ENCODE data around the gene NLRP6.

NLRP6 gene

DNA sequence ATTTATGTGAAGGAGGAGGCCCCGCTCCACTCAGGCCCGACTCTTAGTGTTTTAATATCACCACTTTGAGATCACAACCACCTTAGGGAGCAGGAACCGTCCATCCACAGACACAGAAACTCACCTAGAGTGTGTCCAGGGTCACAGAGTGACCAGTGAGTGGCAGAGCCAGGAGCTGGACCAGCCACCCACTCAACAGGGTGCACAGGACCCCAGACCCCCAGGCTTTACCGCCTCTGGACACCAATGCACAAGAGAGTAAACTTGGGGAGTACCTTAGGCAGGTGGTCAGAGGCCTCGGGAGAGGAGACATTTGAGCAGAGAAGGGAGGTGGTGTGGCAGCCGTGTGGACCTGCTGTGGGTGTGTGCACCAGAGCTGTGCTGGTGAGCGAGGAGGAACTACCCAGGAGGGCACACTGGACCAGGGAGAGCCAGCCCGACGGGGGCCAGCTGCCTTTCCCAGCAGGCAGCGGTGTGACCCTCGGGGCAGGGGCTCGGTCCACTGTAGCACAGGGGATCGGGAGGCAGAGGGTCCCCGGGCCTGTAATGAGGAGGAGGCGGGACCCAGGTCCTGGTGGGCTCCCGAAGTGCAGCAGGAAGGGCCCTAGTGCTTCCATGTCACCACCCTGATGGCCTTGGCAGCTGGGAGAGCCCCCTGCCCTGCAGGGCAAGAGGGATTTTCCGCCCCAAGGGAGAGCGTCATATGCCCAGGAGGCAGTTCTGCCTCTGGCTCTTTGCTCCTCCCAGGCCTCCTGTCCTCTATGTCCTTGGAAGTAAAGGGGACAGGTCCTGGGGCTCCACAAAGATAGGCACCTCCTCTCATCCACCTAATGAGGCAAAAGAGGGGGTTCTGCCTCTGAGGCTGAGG lies 7.5 kb upstream of the NLRP6 start:
- no peak for ATAC-seq (ENCODE audit: low read depth)
- peaks cover 8% of the 10 kb centered on the region for H3K27me3 ChIP-seq (ENCODE audit: insufficient read depth, poor library complexity, severe bottlenecking)
- no peak for DNase-seq (ENCODE audit: low spot score)
- TF ChIP-seq, protein P1, sequence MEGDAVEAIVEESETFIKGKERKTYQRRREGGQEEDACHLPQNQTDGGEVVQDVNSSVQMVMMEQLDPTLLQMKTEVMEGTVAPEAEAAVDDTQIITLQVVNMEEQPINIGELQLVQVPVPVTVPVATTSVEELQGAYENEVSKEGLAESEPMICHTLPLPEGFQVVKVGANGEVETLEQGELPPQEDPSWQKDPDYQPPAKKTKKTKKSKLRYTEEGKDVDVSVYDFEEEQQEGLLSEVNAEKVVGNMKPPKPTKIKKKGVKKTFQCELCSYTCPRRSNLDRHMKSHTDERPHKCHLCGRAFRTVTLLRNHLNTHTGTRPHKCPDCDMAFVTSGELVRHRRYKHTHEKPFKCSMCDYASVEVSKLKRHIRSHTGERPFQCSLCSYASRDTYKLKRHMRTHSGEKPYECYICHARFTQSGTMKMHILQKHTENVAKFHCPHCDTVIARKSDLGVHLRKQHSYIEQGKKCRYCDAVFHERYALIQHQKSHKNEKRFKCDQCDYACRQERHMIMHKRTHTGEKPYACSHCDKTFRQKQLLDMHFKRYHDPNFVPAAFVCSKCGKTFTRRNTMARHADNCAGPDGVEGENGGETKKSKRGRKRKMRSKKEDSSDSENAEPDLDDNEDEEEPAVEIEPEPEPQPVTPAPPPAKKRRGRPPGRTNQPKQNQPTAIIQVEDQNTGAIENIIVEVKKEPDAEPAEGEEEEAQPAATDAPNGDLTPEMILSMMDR (IDR thresholded peaks at IDR 0.05; ENCODE audit: poor library complexity, severe bottlenecking): no peak
- H3K4me3 ChIP-seq (ENCODE audit: severe bottlenecking): no peak overlapping the region
- no peaks in the 10 kb centered on the region for H3K36me3 ChIP-seq (ENCODE audit: low read depth)
- no peak overlapping the region for H3K27ac ChIP-seq (ENCODE audit: poor library complexity, severe bottlenecking)
- no peaks in the 10 kb centered on the region for H3K4me1 ChIP-seq (ENCODE audit: insufficient read depth, poor library complexity, severe bottlenecking)
- H3K9me3 ChIP-seq (ENCODE audit: severe bottlenecking): peaks cover 3% of the 10 kb centered on the region

DNA sequence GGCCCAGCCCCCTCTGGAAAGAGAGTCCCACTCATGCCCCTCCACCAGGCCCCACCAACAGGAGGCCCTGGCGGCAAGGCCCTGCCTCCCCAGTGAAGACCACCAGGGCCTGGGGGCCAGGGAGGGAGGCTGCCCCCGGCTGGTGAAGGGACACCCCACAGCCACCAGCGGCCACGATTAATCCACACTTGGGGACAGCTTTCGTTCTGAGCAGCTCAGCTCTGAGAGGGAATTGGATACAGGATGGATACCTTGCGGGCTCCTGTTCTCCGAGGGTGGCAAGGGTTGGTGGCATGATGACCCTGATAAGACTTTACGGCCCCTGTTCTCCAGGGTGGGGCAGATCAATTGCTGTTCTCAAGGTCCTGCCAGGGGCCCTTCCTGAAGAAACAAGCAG lies 6.9 kb upstream of the NLRP6 start:
- ATAC-seq (ENCODE audit: low read depth) (no peak), DNase-seq (ENCODE audit: low spot score) (no peak)
- TF ChIP-seq, protein P1 (IDR thresholded peaks at IDR 0.05; ENCODE audit: poor library complexity, severe bottlenecking): no peak
- H3K4me3 ChIP-seq (ENCODE audit: severe bottlenecking): no peak overlapping the region
- H3K27me3 ChIP-seq (ENCODE audit: insufficient read depth, poor library complexity, severe bottlenecking): peaks cover 11% of the 10 kb centered on the region
- H3K4me1 ChIP-seq (ENCODE audit: insufficient read depth, poor library complexity, severe bottlenecking): no peaks in the 10 kb centered on the region
- H3K36me3 ChIP-seq (ENCODE audit: low read depth): no peaks in the 10 kb centered on the region
- H3K27ac ChIP-seq (ENCODE audit: poor library complexity, severe bottlenecking): no peak overlapping the region
- peaks cover 5% of the 10 kb centered on the region for H3K9me3 ChIP-seq (ENCODE audit: severe bottlenecking)

DNA sequence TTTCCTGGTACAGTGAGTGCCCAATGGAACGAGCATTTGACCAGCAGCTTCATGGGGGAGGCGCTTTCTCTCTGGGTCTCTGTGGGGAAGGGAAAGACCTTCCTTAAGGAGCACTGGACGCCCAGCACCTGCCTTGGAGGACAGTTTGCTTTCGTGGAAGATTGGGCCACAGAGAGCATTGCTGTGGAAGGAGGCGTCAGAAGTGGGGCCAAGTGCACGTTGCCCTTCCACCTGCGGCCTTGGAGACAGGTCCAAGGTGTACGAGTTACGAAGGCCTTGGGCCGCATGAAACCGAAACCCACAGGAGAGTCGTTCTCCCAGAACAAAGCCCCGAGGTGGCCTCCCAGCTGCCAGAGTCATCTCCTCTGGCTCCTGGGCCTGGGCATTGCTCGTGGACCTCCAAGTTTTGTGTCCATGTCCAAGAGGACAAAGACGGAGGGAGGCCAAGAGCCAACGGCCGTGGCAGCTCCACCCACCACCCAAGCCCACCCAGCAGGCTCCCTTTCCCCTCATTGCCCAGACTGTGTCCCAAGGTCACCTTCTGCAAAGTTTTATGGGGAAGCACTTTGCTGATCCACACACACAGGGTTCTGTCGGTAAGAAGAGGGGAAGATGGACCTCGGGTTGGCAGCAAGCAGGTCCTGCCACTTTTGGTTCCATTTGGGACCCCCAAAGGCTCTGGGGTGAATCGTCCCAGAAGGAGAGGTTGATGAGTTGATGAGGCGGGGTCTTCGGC lies 5.8 kb upstream of the NLRP6 start:
- ATAC-seq (ENCODE audit: low read depth) (no peak), DNase-seq (ENCODE audit: low spot score) (no peak)
- Histone ChIP-seq H3K36me3 (ENCODE audit: low read depth) (no peaks in the 10 kb centered on the region), H3K27ac (ENCODE audit: poor library complexity, severe bottlenecking) (no peak overlapping the region), H3K4me3 (ENCODE audit: severe bottlenecking) (no peak overlapping the region), H3K9me3 (ENCODE audit: severe bottlenecking) (peaks cover 9% of the 10 kb centered on the region), H3K4me1 (ENCODE audit: insufficient read depth, poor library complexity, severe bottlenecking) (no peaks in the 10 kb centered on the region), H3K27me3 (ENCODE audit: insufficient read depth, poor library complexity, severe bottlenecking) (peaks cover 15% of the 10 kb centered on the region)
- TF ChIP-seq, protein P1 (IDR thresholded peaks at IDR 0.05; ENCODE audit: poor library complexity, severe bottlenecking): no peak

DNA sequence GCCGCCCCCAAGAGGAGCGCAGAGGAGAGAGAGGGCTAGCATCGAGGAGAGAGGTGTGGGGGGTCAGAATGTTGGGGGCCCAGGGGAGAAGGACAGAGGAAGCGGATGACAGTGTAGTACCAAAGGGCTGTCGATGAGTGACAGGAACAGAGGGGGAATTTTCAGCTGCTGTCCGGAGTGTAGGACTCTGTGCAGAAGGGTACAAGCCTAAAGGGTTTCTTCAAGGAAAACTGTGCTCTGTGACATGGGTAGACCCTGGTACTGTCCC lies 5.3 kb upstream of the NLRP6 start:
- DNase-seq (ENCODE audit: low spot score) (no peak), ATAC-seq (ENCODE audit: low read depth) (no peak)
- no peak overlapping the region for H3K27ac ChIP-seq (ENCODE audit: poor library complexity, severe bottlenecking)
- TF ChIP-seq, protein P1 (IDR thresholded peaks at IDR 0.05; ENCODE audit: poor library complexity, severe bottlenecking): no peak
- no peaks in the 10 kb centered on the region for H3K36me3 ChIP-seq (ENCODE audit: low read depth)
- no peak overlapping the region for H3K4me3 ChIP-seq (ENCODE audit: severe bottlenecking)
- peaks cover 9% of the 10 kb centered on the region for H3K9me3 ChIP-seq (ENCODE audit: severe bottlenecking)
- peaks cover 18% of the 10 kb centered on the region for H3K27me3 ChIP-seq (ENCODE audit: insufficient read depth, poor library complexity, severe bottlenecking)
- H3K4me1 ChIP-seq (ENCODE audit: insufficient read depth, poor library complexity, severe bottlenecking): no peaks in the 10 kb centered on the region

DNA sequence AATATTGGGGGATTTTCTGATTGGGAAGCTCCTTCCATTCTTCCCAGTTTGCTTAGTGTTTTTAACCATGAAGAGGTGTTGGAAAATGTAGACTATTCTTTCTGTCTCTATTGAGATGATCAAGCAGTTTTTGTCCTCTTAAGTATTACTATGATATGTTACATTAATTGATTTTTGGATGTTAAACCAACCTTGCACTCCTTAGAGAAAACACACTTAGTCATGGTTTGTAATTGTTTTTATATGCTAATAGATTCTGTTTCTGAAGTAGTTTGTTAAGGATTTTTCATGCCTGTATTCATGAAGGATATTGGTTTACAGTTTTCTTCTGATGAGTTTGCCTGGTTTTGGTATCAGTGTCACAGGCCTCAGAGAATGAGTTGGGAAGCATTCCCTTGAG lies 2.0 kb upstream of the NLRP6 start:
- ATAC-seq (ENCODE audit: low read depth) (no peak), DNase-seq (ENCODE audit: low spot score) (no peak)
- no peaks in the 10 kb centered on the region for H3K36me3 ChIP-seq (ENCODE audit: low read depth)
- peaks cover 51% of the 10 kb centered on the region for H3K27me3 ChIP-seq (ENCODE audit: insufficient read depth, poor library complexity, severe bottlenecking)
- no peak overlapping the region for H3K27ac ChIP-seq (ENCODE audit: poor library complexity, severe bottlenecking)
- H3K4me3 ChIP-seq (ENCODE audit: severe bottlenecking): no peak overlapping the region
- peaks cover 9% of the 10 kb centered on the region for H3K9me3 ChIP-seq (ENCODE audit: severe bottlenecking)
- H3K4me1 ChIP-seq (ENCODE audit: insufficient read depth, poor library complexity, severe bottlenecking): no peaks in the 10 kb centered on the region
- TF ChIP-seq, protein P1 (IDR thresholded peaks at IDR 0.05; ENCODE audit: poor library complexity, severe bottlenecking): no peak

Data from RWPE2 (cell line).